BLaER1 (cell line): Measurements from ENCODE around the gene CNTN5.

ENCODE experiments used
- H3K27ac ChIP-seq: shearing (Covaris generic); formaldehyde crosslinking; 2 replicates; pipeline ENCODE4 v1.8.1; 2022
- H3K27me3 ChIP-seq: shearing (Covaris generic); formaldehyde crosslinking; 2 replicates; pipeline ENCODE4 v1.8.1; 2022
- H3K36me3 ChIP-seq: shearing (Covaris generic); formaldehyde crosslinking; 2 replicates; pipeline ENCODE4 v1.8.1; 2022
- H3K4me1 ChIP-seq: shearing (Covaris generic); formaldehyde crosslinking; 2 replicates; pipeline ENCODE4 v1.8.1; 2022
- H3K4me2 ChIP-seq: shearing (Covaris generic); formaldehyde crosslinking; 2 replicates; pipeline ENCODE4 v1.8.1; 2022
- H3K4me3 ChIP-seq: shearing (Covaris generic); formaldehyde crosslinking; 2 replicates; pipeline ENCODE4 v1.8.1; 2022
- H3K9ac ChIP-seq: shearing (Covaris generic); formaldehyde crosslinking; 2 replicates; pipeline ENCODE4 v1.8.1; 2022
- H3K9me3 ChIP-seq: shearing (Covaris generic); formaldehyde crosslinking; 2 replicates; pipeline ENCODE4 v1.8.1; 2022
- H4K20me1 ChIP-seq: shearing (Covaris generic); formaldehyde crosslinking; 2 replicates; pipeline ENCODE4 v1.8.1; 2022
- Cebpa-rat ChIP-seq: shearing (Covaris generic); IDR thresholded peaks from 2 replicates; pipeline ENCODE4 v1.8.1; 2022

The CNTN5 gene

GRCh38 chr11:99901175-99901574, 880.4 kb downstream of the CNTN5 start:
- Histone ChIP-seq H3K4me2 (no peak overlapping the region), H3K9me3 (no peaks in the 10 kb centered on the region), H3K27ac (no peak overlapping the region), H3K36me3 (no peaks in the 10 kb centered on the region), H3K27me3 (no peaks in the 10 kb centered on the region), H4K20me1 (no peaks in the 10 kb centered on the region), H3K4me1 (no peaks in the 10 kb centered on the region), H3K9ac (no peak overlapping the region), H3K4me3 (no peak overlapping the region)
- no peak for TF ChIP-seq Cebpa-rat

DNA sequence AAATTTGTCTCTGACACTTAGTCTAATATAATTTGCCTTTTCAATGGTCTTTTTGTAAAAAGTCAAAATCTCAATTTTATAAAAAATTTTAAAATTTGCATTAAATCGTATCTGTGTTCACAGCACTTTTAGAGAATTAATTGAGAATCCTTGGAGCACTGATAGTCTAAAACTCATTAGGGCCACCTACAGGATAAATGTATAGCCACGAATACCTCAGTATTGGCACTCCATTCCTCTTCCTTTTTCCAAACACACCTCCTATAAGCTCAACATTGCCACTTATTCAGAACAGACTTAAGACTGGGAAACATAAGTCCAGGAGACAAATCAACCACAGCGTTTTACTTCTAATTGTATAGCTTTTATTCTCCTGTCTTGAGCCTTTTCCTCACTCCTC, 890.4 kb downstream of the CNTN5 start:
- no peak for TF ChIP-seq Cebpa-rat
- H3K27ac ChIP-seq: no peak overlapping the region
- H3K4me3 ChIP-seq: no peak overlapping the region
- H3K27me3 ChIP-seq: no peaks in the 10 kb centered on the region
- no peaks in the 10 kb centered on the region for H3K36me3 ChIP-seq
- no peaks in the 10 kb centered on the region for H3K9me3 ChIP-seq
- H3K4me1 ChIP-seq: no peaks in the 10 kb centered on the region
- no peaks in the 10 kb centered on the region for H4K20me1 ChIP-seq
- H3K4me2 ChIP-seq: no peak overlapping the region
- H3K9ac ChIP-seq: no peak overlapping the region

DNA sequence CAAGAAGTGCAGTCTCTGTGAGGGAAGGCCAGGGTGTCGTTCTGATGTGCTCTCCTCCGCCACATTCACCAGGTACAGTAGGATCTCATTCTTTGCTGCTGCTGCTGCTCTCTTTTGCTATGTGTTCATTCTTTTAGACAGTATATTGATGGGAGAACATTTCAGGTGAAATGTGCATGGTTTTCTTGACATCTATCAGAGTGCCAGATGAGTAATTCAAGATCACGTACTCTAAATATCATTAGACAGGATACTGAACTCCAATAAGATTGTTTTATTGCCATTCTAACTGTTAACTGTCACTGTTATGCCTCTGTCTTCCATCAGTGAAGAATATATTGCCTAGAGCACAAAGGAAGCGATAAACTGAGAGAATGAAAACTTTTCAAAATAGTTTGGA, 895.3 kb downstream of the CNTN5 start:
- TF ChIP-seq Cebpa-rat: no peak
- Histone ChIP-seq H3K4me2 (no peak overlapping the region), H3K4me1 (no peaks in the 10 kb centered on the region), H3K27me3 (no peaks in the 10 kb centered on the region), H3K36me3 (no peaks in the 10 kb centered on the region), H3K4me3 (no peak overlapping the region), H4K20me1 (no peaks in the 10 kb centered on the region), H3K27ac (no peak overlapping the region), H3K9ac (no peak overlapping the region), H3K9me3 (peaks cover 14% of the 10 kb centered on the region)

DNA sequence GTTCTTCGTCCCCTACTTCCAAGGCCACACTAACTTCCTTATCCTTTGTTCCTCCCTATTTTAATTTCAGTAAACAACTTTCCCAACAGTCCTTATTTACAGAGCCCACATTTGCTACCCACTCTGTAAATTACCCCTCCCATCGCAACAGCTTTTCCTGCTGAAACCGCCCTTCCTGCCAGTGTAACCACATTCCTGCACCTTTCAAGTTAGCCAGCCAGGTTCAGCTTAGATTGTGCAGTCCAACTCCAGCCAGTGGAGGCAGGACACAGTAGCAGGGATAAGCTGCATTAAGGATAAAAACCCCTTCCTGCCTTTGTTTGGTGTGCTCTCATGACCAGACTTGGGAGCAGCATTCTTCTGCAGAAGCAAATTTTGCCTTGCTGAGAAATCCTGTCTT, 898.0 kb downstream of the CNTN5 start:
- H3K4me2 ChIP-seq: no peak overlapping the region
- no peaks in the 10 kb centered on the region for H3K4me1 ChIP-seq
- H3K9ac ChIP-seq: no peak overlapping the region
- H4K20me1 ChIP-seq: no peaks in the 10 kb centered on the region
- no peak overlapping the region for H3K4me3 ChIP-seq
- no peaks in the 10 kb centered on the region for H3K36me3 ChIP-seq
- H3K27me3 ChIP-seq: no peaks in the 10 kb centered on the region
- no peak for TF ChIP-seq Cebpa-rat
- peaks cover 14% of the 10 kb centered on the region for H3K9me3 ChIP-seq
- no peak overlapping the region for H3K27ac ChIP-seq

DNA sequence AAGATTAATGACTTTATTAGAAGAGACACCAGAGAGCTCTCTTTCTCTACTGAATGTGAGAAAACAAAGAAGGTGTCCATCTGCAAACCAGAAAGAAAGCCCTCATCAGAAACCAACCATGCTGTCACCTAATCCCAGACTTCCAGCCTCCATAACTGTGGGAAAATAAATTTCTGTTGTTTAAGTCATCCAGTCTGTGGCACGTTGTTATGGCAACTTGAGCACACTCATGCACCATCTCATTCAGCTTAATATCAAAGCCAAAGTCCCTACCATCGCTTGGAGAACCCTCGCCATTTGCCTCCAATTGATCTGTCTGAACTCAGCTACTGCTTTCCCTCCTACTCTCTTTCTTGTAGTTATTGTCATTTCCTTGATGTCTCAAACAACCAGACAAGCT, 900.2 kb downstream of the CNTN5 start:
- TF ChIP-seq Cebpa-rat: no peak
- peaks cover 14% of the 10 kb centered on the region for H3K9me3 ChIP-seq
- H3K4me3 ChIP-seq: no peak overlapping the region
- no peak overlapping the region for H3K27ac ChIP-seq
- H4K20me1 ChIP-seq: no peaks in the 10 kb centered on the region
- H3K4me1 ChIP-seq: no peaks in the 10 kb centered on the region
- no peaks in the 10 kb centered on the region for H3K36me3 ChIP-seq
- no peak overlapping the region for H3K9ac ChIP-seq
- H3K4me2 ChIP-seq: no peak overlapping the region
- no peaks in the 10 kb centered on the region for H3K27me3 ChIP-seq

- H3K9ac ChIP-seq: no peak overlapping the region
- no peaks in the 10 kb centered on the region for H3K4me1 ChIP-seq
- H3K36me3 ChIP-seq: no peaks in the 10 kb centered on the region
- H3K27me3 ChIP-seq: no peaks in the 10 kb centered on the region
- no peaks in the 10 kb centered on the region for H4K20me1 ChIP-seq
- H3K9me3 ChIP-seq: peaks cover 11% of the 10 kb centered on the region
- no peak for TF ChIP-seq Cebpa-rat
- H3K27ac ChIP-seq: no peak overlapping the region
- H3K4me2 ChIP-seq: no peak overlapping the region
- no peak overlapping the region for H3K4me3 ChIP-seq
Measured at GRCh38 chr11:99925968-99926367, 905.2 kb downstream of the CNTN5 start.

GRCh38 chr11:99932684-99933083, 911.9 kb downstream of the CNTN5 start:
- no peak for TF ChIP-seq Cebpa-rat
- Histone ChIP-seq H3K9ac (no peak overlapping the region), H3K27ac (no peak overlapping the region), H3K9me3 (peaks cover 11% of the 10 kb centered on the region), H3K4me3 (no peak overlapping the region), H3K4me1 (no peaks in the 10 kb centered on the region), H4K20me1 (no peaks in the 10 kb centered on the region), H3K27me3 (no peaks in the 10 kb centered on the region), H3K4me2 (no peak overlapping the region), H3K36me3 (no peaks in the 10 kb centered on the region)

DNA sequence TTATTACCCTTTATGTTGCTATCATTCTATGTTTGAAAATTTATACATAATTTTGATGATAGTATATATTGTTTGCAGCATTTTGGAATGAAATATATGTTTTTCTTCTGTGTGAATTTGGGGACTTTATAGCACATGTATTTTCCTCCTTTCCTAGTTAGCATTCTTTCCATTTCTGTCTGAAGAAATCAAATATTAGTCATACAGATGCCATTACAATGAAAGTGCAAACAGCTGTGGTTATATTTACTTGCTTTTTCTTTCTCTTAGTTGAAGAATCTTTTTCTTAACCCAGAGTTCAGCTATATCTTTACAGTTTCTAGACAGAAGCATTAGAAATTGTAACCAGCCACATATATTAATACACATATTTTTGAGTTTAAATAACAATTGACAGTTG, 913.3 kb downstream of the CNTN5 start:
- Histone ChIP-seq H3K4me2 (no peak overlapping the region), H3K27me3 (no peaks in the 10 kb centered on the region)
- no peak for TF ChIP-seq Cebpa-rat

GRCh38 chr11:99937330-99937729, 916.6 kb downstream of the CNTN5 start:
- Histone ChIP-seq H3K4me3 (no peak overlapping the region), H3K27ac (no peak overlapping the region), H3K9me3 (no peaks in the 10 kb centered on the region), H3K27me3 (no peaks in the 10 kb centered on the region), H3K36me3 (no peaks in the 10 kb centered on the region), H3K9ac (no peak overlapping the region), H3K4me1 (no peaks in the 10 kb centered on the region), H3K4me2 (no peak overlapping the region), H4K20me1 (no peaks in the 10 kb centered on the region)
- TF ChIP-seq Cebpa-rat: no peak

More for the DNA sequence above, 913.3 kb downstream of the CNTN5 start:
- Histone ChIP-seq H3K9me3 (no peaks in the 10 kb centered on the region), H4K20me1 (no peaks in the 10 kb centered on the region), H3K27ac (no peak overlapping the region), H3K9ac (no peak overlapping the region), H3K4me1 (no peaks in the 10 kb centered on the region), H3K36me3 (no peaks in the 10 kb centered on the region), H3K4me3 (no peak overlapping the region)

DNA sequence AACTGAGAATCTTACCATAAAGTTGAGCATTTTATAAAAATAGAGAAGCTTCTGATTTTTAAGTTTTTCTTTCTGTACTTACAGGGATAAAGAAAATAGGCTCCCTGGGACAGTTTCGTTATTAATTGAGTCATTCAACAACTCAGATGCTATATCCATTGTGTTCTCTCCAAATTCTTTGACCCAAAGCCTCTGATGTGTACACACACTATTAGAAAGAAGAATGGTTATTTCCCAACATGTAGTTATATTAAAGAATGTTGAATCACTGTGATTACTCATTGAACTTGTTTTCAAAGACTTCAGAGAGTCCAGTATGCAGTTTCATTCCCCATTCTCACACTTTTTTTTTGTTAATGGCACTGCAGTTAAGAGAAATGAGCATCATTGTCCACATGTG, 932.1 kb downstream of the CNTN5 start:
- no peaks in the 10 kb centered on the region for H3K27me3 ChIP-seq
- H3K27ac ChIP-seq: no peak overlapping the region

DNA sequence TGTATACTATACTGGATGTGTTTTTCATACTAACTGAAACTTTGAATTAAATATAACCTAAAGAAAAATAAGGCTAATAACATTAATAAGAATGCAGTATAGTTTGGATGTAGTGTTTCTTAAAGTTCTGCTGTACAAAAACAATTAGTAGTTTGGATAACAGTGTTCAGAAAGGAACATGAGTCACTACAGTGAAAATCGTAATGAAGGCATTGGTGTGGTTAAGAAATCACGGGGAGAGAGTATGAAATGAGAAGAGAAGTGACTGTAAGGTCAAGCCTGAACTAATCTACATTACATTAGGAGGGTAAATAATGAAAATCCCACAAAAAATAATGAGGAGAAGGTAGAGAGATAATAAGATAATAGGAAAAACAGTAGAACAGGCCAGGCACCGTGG, 939.8 kb downstream of the CNTN5 start:
- no peaks in the 10 kb centered on the region for H3K4me1 ChIP-seq
- H4K20me1 ChIP-seq: no peaks in the 10 kb centered on the region
- no peaks in the 10 kb centered on the region for H3K9me3 ChIP-seq
- H3K27ac ChIP-seq: no peak overlapping the region
- H3K27me3 ChIP-seq: no peaks in the 10 kb centered on the region
- H3K9ac ChIP-seq: no peak overlapping the region
- no peak for TF ChIP-seq Cebpa-rat
- H3K4me3 ChIP-seq: no peak overlapping the region
- no peaks in the 10 kb centered on the region for H3K36me3 ChIP-seq
- no peak overlapping the region for H3K4me2 ChIP-seq

More for the DNA sequence above, 932.1 kb downstream of the CNTN5 start:
- Histone ChIP-seq H3K9me3 (no peaks in the 10 kb centered on the region), H3K4me3 (no peak overlapping the region), H4K20me1 (no peaks in the 10 kb centered on the region), H3K4me1 (no peaks in the 10 kb centered on the region), H3K9ac (no peak overlapping the region), H3K4me2 (no peak overlapping the region), H3K36me3 (no peaks in the 10 kb centered on the region)
- no peak for TF ChIP-seq Cebpa-rat
